HUES6 (cell line): ENCODE measurements around the gene RPS4Y2.

Experiments used
- H3K27ac ChIP-seq: 2 replicates; pipeline ENCODE4 v1.7.0; 2013; ENCODE audit warnings: low read depth, mild to moderate bottlenecking, low read length, inconsistent platforms
- H3K27me3 ChIP-seq: 2 replicates; pipeline ENCODE4 v1.6.1; 2013; ENCODE audit warnings: low read length; ENCODE audit not compliant: control insufficient read depth, insufficient read depth
- H3K36me3 ChIP-seq: 2 replicates; pipeline ENCODE4 v1.6.1; 2013; ENCODE audit warnings: low read length; ENCODE audit not compliant: control insufficient read depth, insufficient read depth
- H3K4me1 ChIP-seq: 2 replicates; pipeline ENCODE4 v1.6.1; 2013; ENCODE audit warnings: low read length; ENCODE audit not compliant: control insufficient read depth, insufficient read depth
- H3K4me3 ChIP-seq: 2 replicates; pipeline ENCODE4 v1.5.1; 2013; ENCODE audit warnings: low read depth, low read length
- H3K9ac ChIP-seq: one replicate; pipeline ENCODE4 v1.6.1; 2013; ENCODE audit warnings: mild to moderate bottlenecking, low read length
- H3K9me3 ChIP-seq: 2 replicates; pipeline ENCODE4 v1.6.1; 2013; ENCODE audit warnings: low read depth, low read length; ENCODE audit not compliant: control insufficient read depth, insufficient read depth

Gene RPS4Y2

DNA sequence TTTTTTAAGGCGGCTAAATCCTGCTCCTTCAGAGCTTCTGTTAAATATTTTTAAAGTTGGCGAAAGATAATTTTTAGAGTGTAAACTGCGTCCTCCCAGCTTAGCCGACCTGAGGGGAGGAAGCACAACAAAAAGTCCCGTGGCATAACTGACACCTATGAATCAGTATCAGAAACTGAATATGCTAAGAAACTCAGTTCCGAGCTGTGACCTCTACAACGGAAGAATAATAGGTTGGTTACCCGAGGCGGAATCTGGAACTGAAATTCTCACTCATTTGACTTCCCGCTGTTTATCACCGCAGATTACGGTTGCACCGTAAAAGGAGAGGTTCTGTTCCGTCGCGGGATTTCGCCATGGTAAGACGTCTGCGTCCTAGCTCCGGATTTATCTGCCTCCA is at the start of gene RPS4Y2:
TSS of gene RPS4Y2 (plus strand) at position 301 of the 400 bp plus-strand sequence. CDS start at position 357, 56 bp downstream.
- Histone ChIP-seq H3K4me1 (no peaks in the 10 kb centered on the region), H3K36me3 (no peaks in the 10 kb centered on the region), H3K9ac (no peak within 1 kb of the TSS), H3K27ac (no peak within 1 kb of the TSS), H3K27me3 (no peaks in the 10 kb centered on the region), H3K4me3 (no peak within 1 kb of the TSS), H3K9me3 (no peaks in the 10 kb centered on the region)

DNA sequence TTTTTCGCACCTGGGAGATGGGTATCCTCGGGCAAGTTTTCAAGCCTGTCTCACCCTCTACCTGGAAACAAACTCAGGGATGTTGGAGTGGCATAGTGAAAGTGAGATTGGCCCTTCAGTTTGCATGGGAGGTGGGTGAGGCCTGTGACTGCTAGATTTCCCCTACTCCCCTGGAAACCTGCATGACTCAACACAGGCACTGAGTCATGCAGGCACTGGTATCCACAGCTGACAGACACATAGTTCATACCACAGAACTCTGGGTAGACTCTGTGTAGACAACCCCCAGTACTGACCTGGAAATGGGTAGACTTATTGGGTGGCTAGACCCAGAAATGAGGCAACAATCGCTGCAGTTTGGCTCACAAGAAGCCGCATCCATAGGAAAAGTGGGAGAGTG is 41.5 kb upstream of the RPS4Y2 start:
- Histone ChIP-seq H3K27ac (no peak overlapping the region), H3K4me3 (no peak overlapping the region), H3K9ac (no peak overlapping the region), H3K36me3 (no peaks in the 10 kb centered on the region), H3K4me1 (no peaks in the 10 kb centered on the region), H3K27me3 (no peaks in the 10 kb centered on the region), H3K9me3 (no peaks in the 10 kb centered on the region)

GRCh38 chrY:20726184-20726907 is 29.6 kb upstream of the RPS4Y2 start:
- H3K27ac ChIP-seq: no peak overlapping the region
- H3K9ac ChIP-seq: no peak overlapping the region
- no peaks in the 10 kb centered on the region for H3K4me1 ChIP-seq
- no peaks in the 10 kb centered on the region for H3K27me3 ChIP-seq
- H3K9me3 ChIP-seq: no peaks in the 10 kb centered on the region
- no peak overlapping the region for H3K4me3 ChIP-seq
- H3K36me3 ChIP-seq: no peaks in the 10 kb centered on the region

DNA sequence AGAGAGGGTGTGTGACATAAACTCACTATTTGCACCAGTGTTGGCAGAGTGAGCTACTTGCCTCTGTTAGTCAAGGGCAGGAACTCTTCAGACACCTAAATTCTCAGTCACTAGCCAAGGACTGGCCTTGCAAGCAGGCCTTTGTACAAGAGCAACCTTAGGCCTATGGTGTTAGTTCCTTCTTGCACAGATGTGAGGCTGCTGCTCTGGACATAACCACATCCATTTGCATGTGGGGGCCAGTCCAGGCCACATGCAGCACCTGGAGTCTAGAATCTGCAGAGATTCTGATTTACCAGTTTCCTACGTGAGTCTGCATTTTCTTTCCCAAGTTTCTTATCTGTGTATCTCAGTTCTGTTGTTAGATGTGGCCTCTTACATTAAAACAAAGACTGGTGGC is 20.7 kb upstream of the RPS4Y2 start:
- Histone ChIP-seq H3K27ac (no peak overlapping the region), H3K4me3 (no peak overlapping the region), H3K9ac (no peak overlapping the region), H3K4me1 (no peaks in the 10 kb centered on the region), H3K36me3 (no peaks in the 10 kb centered on the region), H3K9me3 (no peaks in the 10 kb centered on the region), H3K27me3 (no peaks in the 10 kb centered on the region)

DNA sequence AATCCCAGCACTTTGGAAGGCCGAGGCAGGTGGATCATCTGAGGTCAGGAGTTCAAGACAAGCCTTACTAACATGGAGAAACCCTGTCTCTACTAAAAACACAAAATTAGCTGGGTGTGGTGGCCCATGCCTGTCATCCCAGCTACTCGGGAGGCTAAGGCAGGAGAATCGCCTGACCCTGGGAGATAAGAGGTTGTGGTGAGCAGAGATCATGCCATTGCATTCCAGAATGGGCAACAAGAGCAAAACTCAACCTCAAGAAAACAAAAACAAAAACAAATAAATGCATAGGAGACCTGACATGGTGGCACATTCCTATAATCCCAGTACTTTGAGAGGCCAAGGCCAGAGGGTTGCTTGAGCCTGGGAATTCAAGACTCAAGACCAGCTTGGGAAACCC is 16.1 kb upstream of the RPS4Y2 start:
- Histone ChIP-seq H3K4me3 (no peak overlapping the region), H3K9ac (no peak overlapping the region), H3K4me1 (no peaks in the 10 kb centered on the region), H3K9me3 (no peaks in the 10 kb centered on the region), H3K27ac (no peak overlapping the region), H3K36me3 (no peaks in the 10 kb centered on the region), H3K27me3 (no peaks in the 10 kb centered on the region)

- Histone ChIP-seq H3K9me3 (no peaks in the 10 kb centered on the region), H3K4me3 (no peak overlapping the region), H3K4me1 (no peaks in the 10 kb centered on the region)
Observed at GRCh38 chrY:20740609-20741008, 15.3 kb upstream of the RPS4Y2 start.

GRCh38 chrY:20745060-20745459 is 10.8 kb upstream of the RPS4Y2 start:
- Histone ChIP-seq H3K36me3 (no peaks in the 10 kb centered on the region), H3K4me3 (no peak overlapping the region), H3K4me1 (no peaks in the 10 kb centered on the region), H3K27me3 (no peaks in the 10 kb centered on the region), H3K9ac (no peak overlapping the region), H3K27ac (no peak overlapping the region), H3K9me3 (no peaks in the 10 kb centered on the region)

More at GRCh38 chrY:20740609-20741008, 15.3 kb upstream of the RPS4Y2 start:
- H3K9ac ChIP-seq: no peak overlapping the region
- no peaks in the 10 kb centered on the region for H3K27me3 ChIP-seq
- H3K36me3 ChIP-seq: no peaks in the 10 kb centered on the region
- H3K27ac ChIP-seq: no peak overlapping the region

DNA sequence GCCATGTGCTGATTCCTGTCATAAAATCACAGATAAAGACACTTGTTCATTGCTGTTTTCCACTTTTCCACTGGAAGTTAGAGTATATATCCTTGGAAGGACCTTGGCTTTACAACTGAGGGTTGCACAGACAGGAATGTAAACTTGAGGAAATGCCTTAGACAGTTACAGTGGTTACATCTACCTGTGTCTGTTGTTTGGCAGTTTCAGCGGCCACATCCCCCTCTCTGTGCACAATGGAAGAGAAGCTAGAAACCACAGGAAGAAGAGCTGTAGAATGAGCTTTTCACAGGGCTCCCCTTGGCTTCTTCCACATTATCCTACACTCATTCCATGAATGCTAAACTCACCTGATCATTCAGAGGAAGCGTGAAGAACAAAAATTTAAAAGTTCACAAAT is 9.0 kb upstream of the RPS4Y2 start:
- Histone ChIP-seq H3K4me1 (no peaks in the 10 kb centered on the region), H3K36me3 (no peaks in the 10 kb centered on the region), H3K27me3 (no peaks in the 10 kb centered on the region), H3K27ac (no peak overlapping the region), H3K9ac (no peak overlapping the region), H3K4me3 (no peak overlapping the region), H3K9me3 (no peaks in the 10 kb centered on the region)

- H3K27me3 ChIP-seq: no peaks in the 10 kb centered on the region
- H3K4me3 ChIP-seq: no peak overlapping the region
- no peaks in the 10 kb centered on the region for H3K4me1 ChIP-seq
- H3K9me3 ChIP-seq: no peaks in the 10 kb centered on the region
- no peaks in the 10 kb centered on the region for H3K36me3 ChIP-seq
- no peak overlapping the region for H3K9ac ChIP-seq
- no peak overlapping the region for H3K27ac ChIP-seq
Observed at GRCh38 chrY:20763869-20764268, 8.0 kb downstream of the RPS4Y2 start.

GRCh38 chrY:20765117-20765516 is 9.2 kb downstream of the RPS4Y2 start:
- no peak overlapping the region for H3K4me3 ChIP-seq
- no peaks in the 10 kb centered on the region for H3K27me3 ChIP-seq
- no peaks in the 10 kb centered on the region for H3K4me1 ChIP-seq
- no peak overlapping the region for H3K9ac ChIP-seq
- H3K36me3 ChIP-seq: no peaks in the 10 kb centered on the region
- no peak overlapping the region for H3K27ac ChIP-seq
- H3K9me3 ChIP-seq: no peaks in the 10 kb centered on the region

DNA sequence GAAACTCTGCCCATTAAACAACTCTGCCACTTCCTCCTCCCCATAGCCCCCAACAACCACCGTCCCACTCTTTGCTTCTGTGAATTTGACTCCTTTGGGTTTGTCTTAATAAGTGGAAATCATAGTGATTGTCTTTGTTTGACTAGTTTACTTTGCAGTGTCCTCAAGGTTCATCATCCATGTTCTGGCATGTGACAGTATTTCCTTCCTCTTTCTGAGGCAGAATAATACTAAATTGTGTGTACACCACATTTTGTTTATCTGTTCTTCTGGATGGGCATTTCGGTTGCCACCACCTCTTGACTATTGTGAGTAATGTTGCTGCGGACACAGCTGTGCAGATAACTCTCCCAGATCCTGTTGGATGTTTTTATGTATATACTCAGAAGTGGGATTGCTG is 14.8 kb downstream of the RPS4Y2 start:
- no peak overlapping the region for H3K4me3 ChIP-seq
- H3K27ac ChIP-seq: no peak overlapping the region
- H3K9me3 ChIP-seq: no peaks in the 10 kb centered on the region
- no peaks in the 10 kb centered on the region for H3K27me3 ChIP-seq
- no peaks in the 10 kb centered on the region for H3K36me3 ChIP-seq
- H3K9ac ChIP-seq: no peak overlapping the region
- no peaks in the 10 kb centered on the region for H3K4me1 ChIP-seq
